Trophoblast cell (in vitro differentiated cells and primary cell): ENCODE results near the gene SEPTIN12.

Source experiments
- DNase-seq, 2 donors: peaks; one replicate each; pipeline ENCODE4 v3.0.0-alpha.2; 2016
- H2AFZ ChIP-seq: 2 replicates; pipeline ENCODE4 v1.6.1; 2013; ENCODE audit warnings: low read length, moderate library complexity, mild to moderate bottlenecking; ENCODE audit not compliant: insufficient read depth, poor library complexity
- H2AK5ac ChIP-seq: 2 replicates; pipeline ENCODE4 v1.6.1; 2013; ENCODE audit warnings: mild to moderate bottlenecking, low read length
- H2BK120ac ChIP-seq: 2 replicates; pipeline ENCODE4 v1.6.1; 2013; ENCODE audit warnings: low read length, mild to moderate bottlenecking, moderate library complexity; ENCODE audit not compliant: insufficient read depth, poor library complexity
- H2BK12ac ChIP-seq: 2 replicates; pipeline ENCODE4 v1.6.1; 2013; ENCODE audit warnings: mild to moderate bottlenecking, low read length, moderate library complexity
- H2BK5ac ChIP-seq: 2 replicates; pipeline ENCODE4 v1.6.1; 2013; ENCODE audit warnings: low read length, low read depth, moderate library complexity, mild to moderate bottlenecking; ENCODE audit not compliant: poor library complexity
- H3K14ac ChIP-seq: 2 replicates; pipeline ENCODE4 v1.6.1; 2013; ENCODE audit warnings: mild to moderate bottlenecking, low read length
- H3K18ac ChIP-seq: 2 replicates; pipeline ENCODE4 v1.6.1; 2013; ENCODE audit warnings: mild to moderate bottlenecking, low read length
- H3K23ac ChIP-seq: 2 replicates; pipeline ENCODE4 v1.6.1; 2013; ENCODE audit warnings: low read length
- H3K27ac ChIP-seq: 2 replicates; pipeline ENCODE4 v1.5.1; 2013; ENCODE audit warnings: low read depth, mild to moderate bottlenecking, inconsistent platforms, low read length, moderate library complexity
- H3K27me3 ChIP-seq: 2 replicates; pipeline ENCODE4 v1.6.1; 2013; ENCODE audit warnings: inconsistent platforms, mild to moderate bottlenecking, low read length, moderate library complexity; ENCODE audit not compliant: insufficient read depth
- H3K36me3 ChIP-seq, 2 experiments: 1 replicate in 1 of 2; 2 replicates in 1 of 2; pipeline ENCODE4 v1.6.1; 2013; ENCODE audit warnings: low read length in 2 of 2, mild to moderate bottlenecking in 2 of 2, moderate library complexity in 1 of 2; ENCODE audit not compliant: insufficient read depth in 2 of 2, control insufficient read depth in 1 of 2
- H3K4ac ChIP-seq: 2 replicates; pipeline ENCODE4 v1.6.1; 2013; ENCODE audit warnings: low read depth, mild to moderate bottlenecking, low read length, moderate library complexity
- H3K4me1 ChIP-seq, 2 experiments: 1 replicate in 1 of 2; 2 replicates in 1 of 2; pipeline ENCODE4 v1.6.1; 2013; ENCODE audit warnings: low read length in 2 of 2, mild to moderate bottlenecking in 2 of 2, moderate library complexity in 1 of 2; ENCODE audit not compliant: insufficient read depth in 2 of 2, control insufficient read depth in 1 of 2
- H3K4me2 ChIP-seq: 2 replicates; pipeline ENCODE4 v1.6.1; 2013; ENCODE audit warnings: inconsistent platforms, mild to moderate bottlenecking, low read length, moderate library complexity
- H3K4me3 ChIP-seq: 2 replicates; pipeline ENCODE4 v1.5.1; 2013; ENCODE audit warnings: mild to moderate bottlenecking, low read depth, low read length, inconsistent platforms
- H3K79me1 ChIP-seq: one replicate; pipeline ENCODE4 v1.6.1; 2013; ENCODE audit warnings: low read length
- H3K79me2 ChIP-seq: 2 replicates; pipeline ENCODE4 v1.6.1; 2013; ENCODE audit warnings: low read length, mild to moderate bottlenecking; ENCODE audit not compliant: control insufficient read depth, insufficient read depth, poor library complexity
- H3K9ac ChIP-seq: 2 replicates; pipeline ENCODE4 v1.6.1; 2013; ENCODE audit warnings: mild to moderate bottlenecking, low read length
- H3K9me3 ChIP-seq: 2 replicates; pipeline ENCODE4 v1.6.1; 2013; ENCODE audit warnings: low read depth, mild to moderate bottlenecking, control low read depth, inconsistent platforms, low read length; ENCODE audit not compliant: insufficient read depth
- H4K12ac ChIP-seq: 2 replicates; pipeline ENCODE4 v1.6.1; 2013; ENCODE audit warnings: low read depth, mild to moderate bottlenecking, low read length, moderate library complexity
- H4K8ac ChIP-seq: 2 replicates; pipeline ENCODE4 v1.6.1; 2013; ENCODE audit warnings: low read depth, mild to moderate bottlenecking, low read length, moderate library complexity
- H4K91ac ChIP-seq: one replicate; pipeline ENCODE4 v1.6.1; 2013; ENCODE audit warnings: low read depth, mild to moderate bottlenecking, low read length, moderate library complexity
- WGBS: extraction: QIAGEN DNeasy Blood & Tissue Kit; methylation state at CpG from one replicate; pipeline ENCODE4 v1.1.7; 2013; ENCODE audit warnings: missing lambda C conversion rate; ENCODE audit not compliant: insufficient read length, insufficient coverage; ENCODE audit errors: extremely low coverage; 5-methylcytosine and 5-hydroxymethylcytosine counted together

SEPTIN12 gene

GRCh38 chr16:4769306-4769638 is 18.9 kb downstream of the SEPTIN12 start:
- Histone ChIP-seq H2BK12ac (no peak overlapping the region), H3K14ac (no peak overlapping the region), H3K23ac (no peak overlapping the region), H4K8ac (peak overlapping the region; percentile 94), H3K4ac (no peak overlapping the region), H3K79me1 (peaks cover 9% of the 10 kb centered on the region), H2AFZ (peak overlapping the region; percentile 57), H3K4me1 (peaks cover 9 to 14% of the 10 kb centered on the region in 2 experiments), H4K91ac (peak overlapping the region; percentile 68), H3K27me3 (no peaks in the 10 kb centered on the region), H3K36me3 (peaks cover 9 to 11% of the 10 kb centered on the region in 2 experiments), H4K12ac (peak overlapping the region; percentile 85), H3K18ac (no peak overlapping the region), H2AK5ac (no peak overlapping the region), H3K79me2 (peaks cover 7% of the 10 kb centered on the region), H3K9me3 (peaks cover 2% of the 10 kb centered on the region), H3K9ac (no peak overlapping the region), H3K4me3 (no peak overlapping the region), H3K27ac (no peak overlapping the region), H2BK120ac (no peak overlapping the region), H2BK5ac (no peak overlapping the region), H3K4me2 (no peak overlapping the region)
- DNase-seq = no peak
- WGBS = no CpG with 5 or more reads among the region's 7 CpGs

- DNase-seq = peak; percentile 92 to 96
- H3K4me1 ChIP-seq = peaks cover 9 to 14% of the 10 kb centered on the region in 2 experiments
- H4K12ac ChIP-seq = peak overlapping the region; percentile 85
- peak overlapping the region; percentile 18 for H3K4ac ChIP-seq
- H2BK12ac ChIP-seq = no peak overlapping the region
- H2AK5ac ChIP-seq = peak overlapping the region; percentile 36
- no peaks in the 10 kb centered on the region for H3K27me3 ChIP-seq
- H3K9ac ChIP-seq = peak overlapping the region; percentile 90
- peak overlapping the region; percentile 57 for H2AFZ ChIP-seq
- H3K18ac ChIP-seq = peak overlapping the region; percentile 68
- peaks cover 2% of the 10 kb centered on the region for H3K9me3 ChIP-seq
- H4K91ac ChIP-seq = peak overlapping the region; percentile 68
- peaks cover 14 to 16% of the 10 kb centered on the region in 2 experiments for H3K36me3 ChIP-seq
- no CpG with 5 or more reads among the region's 48 CpGs for WGBS
- H3K4me2 ChIP-seq = peak overlapping the region; percentile 96
- H2BK120ac ChIP-seq = peak overlapping the region; percentile 26
- no peak overlapping the region for H3K23ac ChIP-seq
- H3K79me1 ChIP-seq = peaks cover 9% of the 10 kb centered on the region
- peak overlapping the region; percentile 73 for H3K4me3 ChIP-seq
- peak overlapping the region; percentile 73 for H3K27ac ChIP-seq
- H3K14ac ChIP-seq = peak overlapping the region; percentile 79
- no peak overlapping the region for H2BK5ac ChIP-seq
- peaks cover 7% of the 10 kb centered on the region for H3K79me2 ChIP-seq
- peak overlapping the region; percentile 94 for H4K8ac ChIP-seq
Measured at GRCh38 chr16:4768549-4769305, 19.4 kb downstream of the SEPTIN12 start.

GRCh38 chr16:4767872-4768548 is 20.1 kb downstream of the SEPTIN12 start:
- H3K79me1 ChIP-seq = peaks cover 9% of the 10 kb centered on the region

GRCh38 chr16:4766875-4767628 is 21.1 kb downstream of the SEPTIN12 start, which contains the start of gene ZNF500:
ZNF500 (minus strand) TSS chr16:4767162; CDS start chr16:4765978, 1,184 bp downstream.
- H3K27me3 ChIP-seq = no peaks in the 10 kb centered on the region
- peaks cover 28 to 31% of the 10 kb centered on the region in 2 experiments for H3K36me3 ChIP-seq
- peak within 1 kb of the TSS; percentile 94 for H2AFZ ChIP-seq
- H2AK5ac ChIP-seq = peak within 1 kb of the TSS; percentile 46
- no CpG with 5 or more reads among the region's 72 CpGs for WGBS
- peak within 1 kb of the TSS; percentile 82 for H2BK120ac ChIP-seq
- H3K9ac ChIP-seq = peak within 1 kb of the TSS; percentile 91
- peak within 1 kb of the TSS; percentile 75 for H3K4ac ChIP-seq
- no peak within 1 kb of the TSS for H3K23ac ChIP-seq
- peaks cover 9 to 14% of the 10 kb centered on the region in 2 experiments for H3K4me1 ChIP-seq
- H3K4me2 ChIP-seq = peak within 1 kb of the TSS; percentile 96
- H3K14ac ChIP-seq = peak within 1 kb of the TSS; percentile 98
- H2BK12ac ChIP-seq = no peak within 1 kb of the TSS
- peak within 1 kb of the TSS; percentile 99 for H3K4me3 ChIP-seq
- peak within 1 kb of the TSS; percentile 96 for H4K12ac ChIP-seq
- H3K18ac ChIP-seq = peak within 1 kb of the TSS; percentile 95
- H3K9me3 ChIP-seq = peaks cover 2% of the 10 kb centered on the region
- peak within 1 kb of the TSS; percentile 87 for H4K91ac ChIP-seq
- H4K8ac ChIP-seq = peak within 1 kb of the TSS; percentile 97
- peak; percentile 97 to 99 for DNase-seq
- peak within 1 kb of the TSS; percentile 80 for H2BK5ac ChIP-seq
- peaks cover 9% of the 10 kb centered on the region for H3K79me1 ChIP-seq
- H3K27ac ChIP-seq = peak within 1 kb of the TSS; percentile 54
- peaks cover 7% of the 10 kb centered on the region for H3K79me2 ChIP-seq

More at GRCh38 chr16:4767872-4768548, 20.1 kb downstream of the SEPTIN12 start:
- H4K91ac ChIP-seq = peak overlapping the region; percentile 10
- no peak overlapping the region for H2AFZ ChIP-seq
- peak overlapping the region; percentile 90 for H3K9ac ChIP-seq
- H4K12ac ChIP-seq = peak overlapping the region; percentile 22
- no peak overlapping the region for H2BK12ac ChIP-seq
- H3K4me2 ChIP-seq = peak overlapping the region; percentile 96
- no peaks in the 10 kb centered on the region for H3K27me3 ChIP-seq
- peak overlapping the region; percentile 16 for H3K14ac ChIP-seq
- peak overlapping the region; percentile 73 for H3K27ac ChIP-seq
- H3K23ac ChIP-seq = no peak overlapping the region
- peaks cover 20 to 21% of the 10 kb centered on the region in 2 experiments for H3K36me3 ChIP-seq
- H2BK120ac ChIP-seq = peak overlapping the region; percentile 26
- no peak overlapping the region for H2BK5ac ChIP-seq
- H3K79me2 ChIP-seq = peaks cover 7% of the 10 kb centered on the region
- DNase-seq = peak; percentile 66 to 67
- peak overlapping the region; percentile 18 for H3K4ac ChIP-seq
- H3K4me1 ChIP-seq = peaks cover 9 to 14% of the 10 kb centered on the region in 2 experiments
- no peak overlapping the region for H3K18ac ChIP-seq
- no peak overlapping the region for H2AK5ac ChIP-seq
- no CpG with 5 or more reads among the region's 17 CpGs for WGBS
- peak overlapping the region; percentile 64 for H4K8ac ChIP-seq
- H3K9me3 ChIP-seq = peaks cover 2% of the 10 kb centered on the region
- H3K4me3 ChIP-seq = peak overlapping the region; percentile 69
